GM18526 (cell line): ENCODE measurements around the gene MGAT4A.

ENCODE experiments used
- POLR2A ChIP-seq: IDR thresholded peaks from 3 replicates; pipeline ENCODE4 v1.6.1; 2011; ENCODE audit not compliant: insufficient read length; ENCODE audit errors: extremely low read depth

MGAT4A gene

DNA sequence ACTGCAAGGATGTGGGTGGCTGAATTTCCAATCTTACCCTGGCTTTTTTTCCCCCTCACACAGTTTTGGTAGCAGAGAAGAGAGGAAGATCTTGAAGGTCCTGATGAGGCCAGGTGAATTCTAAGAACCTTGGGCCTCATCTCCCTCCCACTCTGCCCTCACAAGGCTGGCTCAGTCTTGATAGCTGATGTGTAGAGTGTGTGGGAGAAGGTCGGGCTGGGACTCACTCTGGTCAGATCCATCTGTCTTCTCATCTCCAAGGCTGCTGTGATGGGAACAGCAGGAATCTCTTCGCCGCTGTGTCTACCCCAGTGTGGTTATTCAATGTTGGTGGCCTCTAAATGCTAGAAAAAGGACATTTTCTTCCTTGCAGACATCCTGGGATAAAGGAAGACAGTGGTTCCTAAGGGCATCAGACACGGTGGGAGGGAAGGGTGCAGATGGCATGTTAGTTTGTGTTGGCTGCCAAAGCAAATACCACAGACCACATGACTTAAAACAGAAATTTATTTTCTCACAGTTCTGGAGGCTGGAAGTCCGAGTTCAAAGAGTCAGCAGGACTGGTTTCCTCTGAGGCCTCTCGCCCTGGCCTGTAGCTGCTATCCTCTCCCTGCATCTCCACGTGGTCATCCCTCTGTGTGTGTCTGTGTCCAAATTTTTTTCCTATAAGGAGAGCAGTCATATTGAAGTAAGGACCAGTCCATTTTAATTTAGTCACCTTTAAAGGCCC is 37.6 kb upstream of the MGAT4A start:
- TF ChIP-seq POLR2A: no peak

- no peak for TF ChIP-seq POLR2A
Observed at GRCh38 chr2:98764499-98764898, 33.6 kb upstream of the MGAT4A start.

DNA sequence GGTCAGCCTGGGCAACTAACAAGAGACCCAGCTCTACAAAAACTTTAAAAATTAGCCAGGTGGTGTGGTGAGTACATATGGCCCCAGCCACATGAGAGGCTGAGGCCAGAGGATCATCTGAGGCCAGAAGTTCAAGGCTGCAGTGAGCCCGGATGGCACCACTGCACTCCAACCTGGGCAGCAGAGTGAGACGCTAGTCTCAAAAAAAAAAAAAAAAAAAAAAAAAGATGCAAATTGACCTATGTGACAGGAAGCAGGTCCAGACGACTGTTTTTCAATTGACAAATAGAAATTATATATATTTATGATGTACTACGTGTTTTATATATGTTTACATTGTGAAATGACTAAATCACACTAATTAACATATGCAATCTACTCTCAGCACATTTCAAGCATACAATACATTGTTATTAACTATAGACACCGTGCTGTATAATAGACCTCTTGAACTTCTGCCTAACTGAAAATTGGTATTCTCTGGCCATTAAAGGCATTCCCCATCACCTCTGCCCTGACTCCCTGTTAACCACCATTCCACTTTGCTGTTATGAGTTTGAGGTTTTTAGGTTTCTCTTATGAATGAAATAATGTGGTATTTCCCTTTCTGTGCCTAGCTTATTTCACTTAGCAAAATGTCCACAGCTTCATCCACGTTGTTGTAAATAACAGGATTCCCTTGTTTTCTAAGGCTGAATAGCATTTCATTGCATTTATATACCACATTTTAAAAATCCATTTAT is 32.4 kb upstream of the MGAT4A start:
- no peak for TF ChIP-seq POLR2A

DNA sequence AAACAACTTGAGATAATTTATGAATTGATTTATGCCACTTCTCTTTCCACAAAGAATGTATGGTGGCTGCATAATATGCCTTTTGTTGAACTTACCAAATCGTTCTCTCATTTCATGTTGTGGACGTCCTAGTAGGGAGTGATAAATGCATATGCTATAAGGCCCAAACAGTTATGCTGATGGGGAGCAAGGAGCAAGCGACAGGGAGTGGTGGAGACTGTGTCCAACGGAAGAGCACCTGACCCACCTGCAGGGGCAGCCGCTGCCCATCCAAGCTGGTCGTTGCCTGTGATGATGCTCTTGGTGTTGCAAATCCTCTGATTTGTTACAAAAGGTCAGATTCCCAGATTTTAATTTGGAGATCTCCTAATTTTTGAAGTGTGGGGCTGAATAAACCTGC is 31.0 kb upstream of the MGAT4A start:
- no peak for TF ChIP-seq POLR2A

DNA sequence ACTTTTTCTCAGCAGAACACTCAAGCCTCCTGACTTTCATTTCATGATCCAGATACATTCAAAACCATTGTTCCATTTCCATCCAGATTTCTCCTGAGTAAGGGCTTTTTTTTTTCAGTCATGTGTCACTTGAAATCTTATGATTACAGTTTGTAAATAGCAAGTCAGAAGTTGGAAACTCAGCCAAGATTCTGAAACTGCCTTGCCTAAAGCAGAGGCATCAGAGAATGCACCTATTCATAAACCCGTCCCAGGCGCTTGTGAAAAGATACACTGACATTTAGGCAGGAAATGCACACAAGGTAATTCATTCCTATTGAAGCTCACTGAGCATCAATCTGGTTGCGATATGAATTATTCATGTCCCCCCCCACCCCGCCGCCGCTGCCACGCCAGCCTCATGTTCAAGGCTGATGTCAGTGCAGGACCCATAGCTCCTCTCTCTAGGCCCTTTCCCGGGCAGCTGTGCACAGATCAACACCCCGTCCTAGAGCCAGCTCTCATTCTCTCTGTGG is 30.4 kb upstream of the MGAT4A start:
- TF ChIP-seq POLR2A: no peak

DNA sequence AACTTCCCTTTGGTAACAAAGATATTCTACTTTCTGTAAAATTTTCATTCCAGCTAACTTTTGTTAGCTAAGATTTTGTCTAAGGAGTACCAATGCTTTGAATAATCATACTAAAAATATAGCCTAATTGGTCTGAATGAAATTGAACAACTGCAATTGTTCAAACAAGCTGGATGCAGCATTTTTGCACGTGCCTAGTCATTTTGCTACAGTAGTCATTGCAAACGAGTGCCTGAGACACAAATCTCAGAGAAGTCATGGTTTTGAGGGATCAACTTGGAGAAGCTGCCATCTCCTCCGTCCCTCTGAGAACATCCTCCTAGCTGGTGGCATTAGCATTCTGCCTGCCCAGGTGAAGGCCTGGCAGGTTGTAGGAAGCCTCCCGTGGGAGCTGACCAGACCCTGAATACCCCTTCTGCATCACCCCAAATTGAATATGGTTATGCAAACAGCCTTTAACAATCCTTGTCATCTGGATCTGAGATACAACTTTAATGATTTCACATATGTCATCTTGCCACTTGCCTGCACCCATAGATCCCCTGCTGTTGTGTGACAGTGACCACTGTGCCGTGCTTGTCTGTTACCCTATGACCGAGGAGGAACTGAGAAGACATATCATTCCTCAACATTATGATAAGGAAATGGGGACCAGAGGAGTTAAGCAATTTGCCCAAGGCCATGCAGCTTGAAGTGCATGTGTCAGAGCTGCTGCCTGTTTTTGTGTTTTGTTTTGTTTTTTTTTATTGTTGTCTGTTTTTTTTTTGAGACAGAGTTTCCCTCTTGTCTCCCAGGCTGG is 29.1 kb upstream of the MGAT4A start:
- TF ChIP-seq POLR2A: no peak

DNA sequence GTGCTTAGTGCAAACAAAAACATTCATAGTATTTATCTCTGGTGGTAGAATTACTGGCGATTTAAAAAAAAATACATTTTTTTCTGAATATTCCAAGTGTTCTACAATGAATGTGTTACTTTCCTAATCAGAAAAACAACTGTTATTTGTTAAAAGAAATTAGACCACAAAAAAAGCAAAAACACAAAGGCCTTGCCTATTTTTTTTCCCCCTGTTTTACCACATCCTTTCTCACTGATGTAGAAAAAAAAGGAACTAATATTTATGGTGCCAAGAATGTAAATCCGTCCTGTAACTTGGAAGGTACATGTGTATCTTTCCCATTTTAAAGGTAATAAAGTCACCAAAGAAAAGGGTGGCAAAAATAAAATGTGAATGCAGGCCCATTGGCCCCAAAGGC is 28.4 kb upstream of the MGAT4A start:
- TF ChIP-seq POLR2A: no peak

- TF ChIP-seq POLR2A: no peak
Observed at GRCh38 chr2:98757904-98758421, 27.0 kb upstream of the MGAT4A start.

GRCh38 chr2:98753801-98754200 is 22.9 kb upstream of the MGAT4A start:
- TF ChIP-seq POLR2A: no peak

DNA sequence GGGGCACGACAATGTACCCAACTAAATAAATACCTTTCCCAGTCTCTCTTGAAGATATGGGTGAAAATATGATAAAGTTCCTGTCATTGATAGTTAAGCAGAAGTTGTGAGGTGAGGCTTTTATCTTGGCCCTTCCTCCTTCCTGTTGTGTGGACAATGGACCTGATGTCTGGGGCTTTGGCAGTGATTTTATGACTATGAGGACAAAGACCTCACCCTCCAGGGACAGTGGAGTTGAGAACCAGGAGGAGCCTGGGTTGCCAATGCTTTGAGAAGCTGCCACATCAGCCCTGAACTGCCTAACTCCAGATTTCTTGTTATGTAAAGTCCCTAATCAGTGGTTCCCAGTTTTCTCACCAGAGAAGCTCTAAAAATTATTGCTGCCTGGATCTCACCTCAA is 20.8 kb upstream of the MGAT4A start:
- TF ChIP-seq POLR2A: no peak

DNA sequence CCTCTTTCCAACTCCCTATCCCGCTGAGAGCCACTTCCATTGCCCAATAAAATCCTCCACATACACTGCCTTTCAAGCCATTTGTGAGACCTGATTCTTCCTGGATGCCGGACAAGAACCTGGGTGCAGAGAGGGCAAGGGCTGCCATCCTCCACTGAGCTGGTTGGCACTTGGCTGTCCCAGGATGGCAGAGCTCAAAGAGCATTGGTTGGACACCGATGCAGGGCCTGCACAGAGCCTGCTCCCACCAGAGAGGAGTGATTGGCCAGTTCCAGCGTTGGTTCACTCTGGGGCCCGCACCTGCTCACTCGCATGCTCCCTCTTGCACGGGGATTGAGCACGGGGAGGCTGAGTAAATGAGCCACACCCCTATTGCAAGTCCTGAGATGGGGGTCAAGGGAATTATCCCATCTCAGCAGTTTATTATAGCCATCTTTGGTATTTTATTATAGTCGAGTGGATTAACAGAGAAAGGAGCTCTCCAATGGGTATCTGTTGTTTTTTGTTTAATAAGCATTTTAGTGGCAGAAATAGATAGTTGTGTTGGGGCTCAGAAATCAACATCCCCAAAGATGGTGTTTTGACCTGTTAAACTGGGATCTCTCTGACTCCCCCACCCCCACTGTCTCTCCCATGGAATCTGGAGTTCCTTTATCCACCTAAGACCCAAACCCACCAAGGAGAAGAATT is 19.8 kb upstream of the MGAT4A start:
- no peak for TF ChIP-seq POLR2A

DNA sequence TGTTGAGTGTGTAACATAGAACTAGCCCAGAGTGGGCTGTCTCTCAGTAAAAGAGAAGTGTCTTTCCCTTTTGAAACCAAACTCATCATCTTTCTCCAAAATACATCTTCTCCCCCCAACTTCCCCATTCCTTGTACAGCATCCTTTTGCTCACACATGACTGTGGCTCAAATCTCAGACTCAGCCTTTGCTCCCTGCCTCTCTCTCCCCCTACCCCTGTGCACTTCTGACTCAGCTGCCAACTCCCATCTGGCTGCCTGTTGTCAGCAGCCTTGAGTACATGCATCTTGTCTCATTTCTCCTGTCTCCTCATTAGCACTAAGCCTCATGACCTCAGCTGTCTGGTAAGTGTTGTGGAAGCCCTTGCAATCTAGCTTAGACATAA is 18.1 kb upstream of the MGAT4A start:
- no peak for TF ChIP-seq POLR2A

DNA sequence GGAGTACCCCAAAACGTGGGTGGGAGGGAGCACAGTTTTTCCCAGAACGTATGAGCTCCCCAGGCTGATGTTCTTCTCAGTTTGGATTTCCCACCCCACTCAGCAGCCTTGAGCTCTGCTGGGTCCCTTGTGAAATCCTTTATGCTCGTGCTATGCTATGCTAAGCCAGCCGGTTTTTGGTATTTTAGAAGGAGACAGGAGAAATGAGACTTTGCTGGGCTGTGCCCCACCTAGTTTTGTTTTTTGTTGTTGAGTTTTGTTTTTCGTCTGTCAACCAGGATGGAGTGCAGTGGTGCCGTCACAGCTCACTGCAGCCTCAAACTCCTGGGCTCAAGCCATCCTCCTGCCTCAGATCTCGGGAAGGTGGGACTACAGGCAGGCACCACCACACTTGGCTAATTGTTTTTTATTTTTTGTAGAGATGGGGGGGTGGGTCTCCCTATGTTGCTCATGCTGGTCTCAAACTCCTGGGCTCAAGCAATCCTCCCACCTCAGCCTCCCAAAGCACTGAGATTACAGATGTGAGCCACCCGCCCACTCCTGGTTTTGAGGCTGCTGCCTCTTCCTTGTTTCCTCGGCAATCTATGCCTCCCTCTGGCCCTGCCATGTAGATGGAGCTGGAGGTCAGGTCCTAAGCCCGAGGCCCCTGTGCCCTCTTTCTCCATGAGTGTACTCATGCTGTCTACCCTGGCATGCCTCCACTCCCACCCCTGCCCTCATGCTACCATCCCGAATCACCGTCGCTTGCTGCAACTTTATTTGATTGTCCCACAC is 17.5 kb upstream of the MGAT4A start:
- no peak for TF ChIP-seq POLR2A

DNA sequence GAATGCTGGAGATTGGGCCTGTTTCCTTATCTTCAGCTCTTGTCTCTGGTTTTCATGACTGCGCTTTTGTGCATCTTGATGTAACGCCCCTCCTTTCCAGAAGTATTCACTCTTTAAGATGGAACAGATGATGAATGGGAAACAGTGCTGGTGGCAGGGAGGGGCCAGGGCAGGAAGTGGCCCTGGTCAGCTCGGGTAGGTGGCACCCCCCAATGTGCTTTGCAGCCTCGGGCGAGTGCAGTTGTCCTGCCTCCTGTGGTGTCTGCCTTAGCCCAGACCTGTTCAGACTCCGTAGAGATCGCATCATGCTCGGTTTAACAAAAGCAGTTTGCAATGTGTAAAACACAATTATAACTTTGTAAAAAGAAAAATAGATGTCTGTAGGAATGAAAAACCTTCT is 17.0 kb upstream of the MGAT4A start:
- no peak for TF ChIP-seq POLR2A
